CD4-positive, alpha-beta memory T cell (primary cell): ENCODE results near the gene CIPC. TPM values are rescaled to one million over a fixed set of nuclear protein-coding genes. Genes with fewer than 3 reads are reported as not detected.
A peak's percentile ranks its signal among the peaks of the same experiment; 100 is the strongest.

ENCODE experiments used
- CTCF ChIA-PET: fragments of 350-600 bp; sonication (Branson Sonifier 250); formaldehyde crosslinking; loops from one replicate; lab custom pipeline; 2021; ENCODE audit warnings: inconsistent platforms; ENCODE audit not compliant: partially characterized antibody; lab: Charles Lee
- POLR2A ChIA-PET: fragments of 350-600 bp; sonication (Branson Sonifier 250); formaldehyde crosslinking; loops from one replicate; lab custom pipeline; 2021; ENCODE audit not compliant: partially characterized antibody; lab: Charles Lee
- DNase-seq, 5 donors: peaks; one replicate each; pipeline versions ENCODE4 v3.0.0 to v3.0.0-alpha.2; 2020 to 2022; ENCODE audit warnings: mixed read lengths in 1 of 5
- H3K27ac ChIP-seq: one replicate; pipeline ENCODE4 v1.7.0; 2013; ENCODE audit warnings: low read depth, low read length
- H3K27me3 ChIP-seq: 2 replicates; pipeline ENCODE4 v1.7.0; 2013; ENCODE audit warnings: mild to moderate bottlenecking, low read length, moderate library complexity; ENCODE audit not compliant: insufficient read depth
- H3K36me3 ChIP-seq: 2 replicates; pipeline ENCODE4 v1.7.0; 2013; ENCODE audit warnings: mild to moderate bottlenecking, low read length, moderate library complexity; ENCODE audit not compliant: insufficient read depth
- H3K4me1 ChIP-seq: 2 replicates; pipeline ENCODE4 v1.7.0; 2013; ENCODE audit warnings: mild to moderate bottlenecking, low read length, moderate library complexity; ENCODE audit not compliant: insufficient read depth
- H3K4me3 ChIP-seq, 2 donors: one replicate each; pipeline ENCODE4 v1.7.0; 2013; ENCODE audit warnings: low read length in 2 of 2, mild to moderate bottlenecking in 1 of 2
- H3K9me3 ChIP-seq, 2 donors: one replicate each; pipeline ENCODE4 v1.7.0; 2013; ENCODE audit warnings: low read length in 2 of 2, control low read depth in 1 of 2; ENCODE audit not compliant: control insufficient read depth in 1 of 2
- H3K27ac Mint-ChIP-seq, 7 donors: one replicate each; pipeline ENCODE4 v1.8.0; 2020 to 2021; ENCODE audit warnings: mixed read lengths in 7 of 7, mild to moderate bottlenecking in 6 of 7, inconsistent platforms in 3 of 7, moderate library complexity in 3 of 7
- H3K27me3 Mint-ChIP-seq, 2 donors: one replicate each; pipeline ENCODE4 v1.8.0; 2020 to 2021; ENCODE audit warnings: mixed read lengths in 2 of 2
- H3K36me3 Mint-ChIP-seq, 2 donors: one replicate each; pipeline ENCODE4 v1.8.0; 2020 to 2021; ENCODE audit warnings: mixed read lengths in 2 of 2, inconsistent platforms in 1 of 2, mild to moderate bottlenecking in 1 of 2
- H3K4me1 Mint-ChIP-seq, 4 donors: one replicate each; pipeline ENCODE4 v1.8.0; 2020 to 2021; ENCODE audit warnings: mixed read lengths in 4 of 4, mild to moderate bottlenecking in 1 of 4
- H3K4me3 Mint-ChIP-seq, 8 donors: one replicate each; pipeline ENCODE4 v1.8.0; 2020 to 2021; ENCODE audit warnings: mixed read lengths in 8 of 8, mild to moderate bottlenecking in 7 of 8, moderate library complexity in 6 of 8, inconsistent platforms in 3 of 8
- H3K9me3 Mint-ChIP-seq, 8 donors: one replicate each; pipeline ENCODE4 v1.8.0; 2020 to 2021; ENCODE audit warnings: mixed read lengths in 8 of 8, mild to moderate bottlenecking in 5 of 8, inconsistent platforms in 3 of 8, moderate library complexity in 1 of 8
- intact Hi-C: fragments of 100-400 bp; cut with micrococcal nuclease; formaldehyde crosslinking; loops from one replicate; pipeline ENCODE4 v1.15.1; 2023
- polyA plus RNA-seq, 2 donors: library from polyadenylated mRNA; unstranded; fragments of 300-500 nt; fragmentation: Illumina TruSeq; gene quantifications; one replicate each; pipeline ENCODE4 v1.2.3, GENCODE V29; 2021
- total RNA-seq, 2 experiments: library from RNA; stranded (reverse); gene quantifications; one replicate each; pipeline ENCODE4 v1.2.3, GENCODE V29; 2021

Gene CIPC
- total and polyA plus RNA-seq, 4 experiments from 2014 or later: 5.4 to 21.5 (median 12.9) TPM

- H3K27ac Mint-ChIP-seq: peak overlapping the region in 3 of 7 donors; percentile 62 to 83 (median 78)
- H3K27me3 Mint-ChIP-seq: no peaks in the 10 kb centered on the region
- DNase-seq: no peak
- Histone ChIP-seq H3K36me3 (no peaks in the 10 kb centered on the region), H3K9me3 (no peaks in the 10 kb centered on the region), H3K4me1 (peaks cover 30% of the 10 kb centered on the region), H3K4me3 (no peak overlapping the region), H3K27me3 (no peaks in the 10 kb centered on the region), H3K27ac (no peak overlapping the region)
- intact Hi-C loops: no loop called here
- CTCF ChIA-PET: interaction anchor here (1.0 to 17.7 kb wide), 6 partner anchors 11 to 182 kb away, joined by 4 to 360 read pairs (median 78); partner anchors contain the start of gene IRF2BPL
- no peaks in the 10 kb centered on the region for H3K9me3 Mint-ChIP-seq
- POLR2A ChIA-PET: interaction anchor here (3.0 to 5.2 kb wide), 3 partner anchors 29 to 143 kb away, joined by 16 to 38 read pairs (median 23); partner anchors contain the start of gene IRF2BPL
- H3K36me3 Mint-ChIP-seq: no peaks in the 10 kb centered on the region
- no peak overlapping the region for H3K4me3 Mint-ChIP-seq
- peaks cover 16 to 41% (median 26%) of the 10 kb centered on the region in 4 donors for H3K4me1 Mint-ChIP-seq
These were observed 42.1 kb upstream of the CIPC start for GRCh38 chr14:77055981-77056380.

GRCh38 chr14:77058117-77058516, 39.9 kb upstream of the CIPC start:
- Histone ChIP-seq H3K27me3 (no peaks in the 10 kb centered on the region), H3K9me3 (no peaks in the 10 kb centered on the region), H3K4me3 (no peak overlapping the region), H3K36me3 (no peaks in the 10 kb centered on the region), H3K27ac (no peak overlapping the region), H3K4me1 (peaks cover 24% of the 10 kb centered on the region)
- Mint-ChIP-seq H3K4me3 (no peak overlapping the region), H3K27ac (peak overlapping the region in 1 of 7 donors; percentile 52), H3K36me3 (no peaks in the 10 kb centered on the region), H3K9me3 (no peaks in the 10 kb centered on the region), H3K27me3 (no peaks in the 10 kb centered on the region), H3K4me1 (peaks cover 13 to 30% (median 21%) of the 10 kb centered on the region in 4 donors)
- ChIA-PET POLR2A (interaction anchor here (1.1 kb wide), 1 partner anchor 32 kb away, joined by 3 read pairs; no protein-coding TSS in a partner anchor), CTCF (interaction anchor here (0.6 to 3.6 kb wide), 6 partner anchors 11 to 145 kb away, joined by 3 to 40 read pairs (median 4); no protein-coding TSS in a partner anchor)
- no peak for DNase-seq
- intact Hi-C loops: no loop called here

DNA sequence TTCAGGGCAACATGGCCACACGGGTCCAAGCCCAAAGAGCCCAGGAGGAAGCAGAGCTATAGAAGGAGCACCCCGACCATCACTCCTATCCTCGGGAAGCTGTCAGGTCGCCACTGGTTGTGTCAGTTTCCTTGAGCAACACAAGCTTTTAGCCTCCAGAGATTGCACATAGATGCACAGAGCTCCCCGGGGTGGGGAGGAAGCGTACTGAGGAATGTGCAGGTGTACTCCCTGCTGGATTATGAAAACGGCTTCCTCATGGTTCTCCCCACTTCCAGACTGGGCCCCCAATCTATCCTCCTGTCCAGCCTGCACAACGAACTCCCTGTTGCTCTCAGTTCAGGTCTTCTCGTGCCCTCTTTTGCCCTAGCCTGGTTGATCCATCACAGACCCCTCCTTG, 39.3 kb upstream of the CIPC start:
- Mint-ChIP-seq H3K27me3 (no peaks in the 10 kb centered on the region), H3K27ac (peak overlapping the region in 2 of 7 donors; percentile 50 to 87), H3K4me3 (no peak overlapping the region), H3K36me3 (no peaks in the 10 kb centered on the region), H3K9me3 (no peaks in the 10 kb centered on the region), H3K4me1 (peaks cover 11 to 23% (median 17%) of the 10 kb centered on the region in 4 donors)
- Histone ChIP-seq H3K27ac (no peak overlapping the region), H3K9me3 (no peaks in the 10 kb centered on the region), H3K27me3 (no peaks in the 10 kb centered on the region), H3K4me1 (peaks cover 19% of the 10 kb centered on the region), H3K4me3 (no peak overlapping the region), H3K36me3 (no peaks in the 10 kb centered on the region)
- POLR2A ChIA-PET: interaction anchor here (0.7 to 1.1 kb wide), 4 partner anchors 30 to 183 kb away, joined by 3 read pairs; no protein-coding TSS in a partner anchor
- intact Hi-C loops: no loop called here
- CTCF ChIA-PET: interaction anchor here (0.6 to 3.6 kb wide), 16 partner anchors 10 to 186 kb away, joined by 3 to 40 read pairs (median 5); no protein-coding TSS in a partner anchor
- DNase-seq: no peak

DNA sequence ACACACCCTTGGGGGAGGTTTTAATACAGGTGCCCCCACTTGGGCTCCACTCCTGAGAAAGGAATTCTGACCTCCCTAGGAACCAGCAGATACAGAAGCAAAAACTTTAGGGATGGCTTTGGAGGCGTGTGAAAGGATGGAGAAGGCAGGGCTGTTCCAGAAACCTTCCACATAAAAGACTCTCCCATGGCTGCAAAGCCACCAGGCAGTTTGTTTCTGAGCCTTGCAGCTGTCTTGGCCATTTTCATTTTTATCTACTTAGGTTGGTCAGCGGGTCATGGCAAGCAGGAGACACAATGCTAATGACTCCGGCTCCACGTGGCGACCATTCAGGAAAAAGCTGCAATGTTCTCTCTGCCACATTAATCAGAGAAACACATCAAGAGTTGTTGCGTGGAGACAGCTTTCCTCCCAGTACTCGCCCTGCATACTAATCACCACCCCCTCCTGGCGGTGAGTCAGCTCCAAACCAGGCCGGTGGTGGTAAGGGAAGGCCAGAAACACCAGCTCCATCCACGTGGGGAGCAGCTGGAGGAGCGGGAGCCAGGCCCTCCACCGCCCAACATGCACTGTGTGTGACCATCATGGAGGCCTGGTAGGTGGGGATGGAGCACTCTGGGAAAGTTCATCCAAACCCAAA, 38.7 kb upstream of the CIPC start:
- Mint-ChIP-seq H3K9me3 (no peaks in the 10 kb centered on the region), H3K27me3 (no peaks in the 10 kb centered on the region), H3K4me1 (peaks cover 11 to 19% (median 15%) of the 10 kb centered on the region in 4 donors), H3K4me3 (no peak overlapping the region), H3K36me3 (no peaks in the 10 kb centered on the region), H3K27ac (peak overlapping the region in 2 of 7 donors; percentile 10 to 50)
- ChIA-PET CTCF (interaction anchor here (1.1 to 3.6 kb wide), 15 partner anchors 9 to 187 kb away, joined by 3 to 40 read pairs (median 5); no protein-coding TSS in a partner anchor), POLR2A (interaction anchor here (0.7 to 1.1 kb wide), 5 partner anchors 19 to 183 kb away, joined by 3 read pairs; no protein-coding TSS in a partner anchor)
- Histone ChIP-seq H3K27me3 (no peaks in the 10 kb centered on the region), H3K27ac (no peak overlapping the region), H3K36me3 (no peaks in the 10 kb centered on the region), H3K4me3 (no peak overlapping the region), H3K9me3 (no peaks in the 10 kb centered on the region), H3K4me1 (peaks cover 19% of the 10 kb centered on the region)
- intact Hi-C loops: no loop called here
- peak in 3 of 5 donors; percentile 17 to 51 (median 47) for DNase-seq

- peaks cover 6% of the 10 kb centered on the region for H3K4me1 ChIP-seq
- no peaks in the 10 kb centered on the region for H3K9me3 ChIP-seq
- no peak for DNase-seq
- Mint-ChIP-seq H3K27ac (no peak overlapping the region), H3K4me3 (no peak overlapping the region), H3K4me1 (peaks cover 2 to 6% (median 4%) of the 10 kb centered on the region in 4 donors), H3K27me3 (no peaks in the 10 kb centered on the region), H3K9me3 (no peaks in the 10 kb centered on the region), H3K36me3 (no peaks in the 10 kb centered on the region)
- no peak overlapping the region for H3K4me3 ChIP-seq
- H3K36me3 ChIP-seq: no peaks in the 10 kb centered on the region
- H3K27me3 ChIP-seq: no peaks in the 10 kb centered on the region
- CTCF ChIA-PET: interaction anchor here (0.9 to 16.1 kb wide), 5 partner anchors 9 to 254 kb away, joined by 3 to 628 read pairs (median 26); no protein-coding TSS in a partner anchor
- intact Hi-C loops: no loop called here
- POLR2A ChIA-PET: no interaction called here
- H3K27ac ChIP-seq: no peak overlapping the region
These were observed 36.3 kb upstream of the CIPC start for GRCh38 chr14:77061630-77062257.

GRCh38 chr14:77062261-77062660, 35.8 kb upstream of the CIPC start:
- CTCF ChIA-PET: interaction anchor here (0.9 to 16.1 kb wide), 6 partner anchors 8 to 254 kb away, joined by 3 to 628 read pairs (median 63); no protein-coding TSS in a partner anchor
- intact Hi-C loops: no loop called here
- no peaks in the 10 kb centered on the region for H3K36me3 Mint-ChIP-seq

More at GRCh38 chr14:77062261-77062660, 35.8 kb upstream of the CIPC start:
- Mint-ChIP-seq H3K27me3 (no peaks in the 10 kb centered on the region), H3K4me3 (no peak overlapping the region), H3K4me1 (peaks cover 2 to 6% (median 4%) of the 10 kb centered on the region in 4 donors), H3K27ac (no peak overlapping the region), H3K9me3 (no peaks in the 10 kb centered on the region)
- Histone ChIP-seq H3K4me1 (peaks cover 6% of the 10 kb centered on the region), H3K27me3 (no peaks in the 10 kb centered on the region), H3K36me3 (no peaks in the 10 kb centered on the region), H3K27ac (no peak overlapping the region), H3K9me3 (no peaks in the 10 kb centered on the region), H3K4me3 (no peak overlapping the region)
- DNase-seq: no peak
- POLR2A ChIA-PET: no interaction called here
